Endothelial cell of umbilical vein (primary cell): ENCODE measurements around the gene DCUN1D1. TPM values are rescaled to one million over a fixed set of nuclear protein-coding genes. Genes with fewer than 3 reads are reported as not detected.

ENCODE experiments used
- BruUV-seq: library from RNA; stranded (reverse); fragments of 400-500 nt; replicated peaks from 2 replicates; lab custom pipeline; 2021; lab: Mats Ljungman, UMichigan
- CTCF ChIA-PET: fragments of 300-600, 350-600 bp; sonication (Branson Sonifier 250); formaldehyde crosslinking; loops from one replicate; lab custom pipeline; 2021; ENCODE audit warnings: antibody characterized with exemption, inconsistent platforms; lab: Charles Lee
- POLR2A ChIA-PET: fragments of 300-600, 350-600 bp; sonication (Branson Sonifier 250); formaldehyde crosslinking; loops from one replicate; lab custom pipeline; 2021; ENCODE audit warnings: antibody characterized with exemption, inconsistent platforms; lab: Charles Lee
- DNase-seq: peaks from one replicate; pipeline ENCODE4 v3.0.0-alpha.2; 2011; ENCODE audit warnings: low read depth, low spot score
- FAIRE-seq: peaks from 2 replicates; lab custom pipeline; 2011; peaks lifted over from hg19 to GRCh38; lab: Jason Lieb, UNC
- H2AFZ ChIP-seq: 2 replicates; pipeline ENCODE4 v1.6.0; 2012; ENCODE audit warnings: low read depth, low read length, control low read depth, inconsistent platforms
- H3K27ac ChIP-seq: 2 replicates; pipeline ENCODE4 v1.5.1; 2011; ENCODE audit warnings: low read depth, mild to moderate bottlenecking, control low read depth, low read length, moderate library complexity; ENCODE audit not compliant: insufficient read depth
- H3K27me3 ChIP-seq, 2 experiments: 2 replicates each; pipeline versions ENCODE4 v1.6.0 to v1.6.1; 2011; ENCODE audit warnings: low read length in 2 of 2, mixed read lengths in 1 of 2; ENCODE audit not compliant: control insufficient read depth in 2 of 2, insufficient read depth in 2 of 2
- H3K36me3 ChIP-seq, 2 experiments: 2 replicates in 1 of 2; 3 replicates in 1 of 2; pipeline ENCODE4 v1.5.1; 2011; ENCODE audit warnings: low read length in 2 of 2, mild to moderate bottlenecking in 1 of 2, moderate library complexity in 1 of 2; ENCODE audit not compliant: control insufficient read depth in 2 of 2, insufficient read depth in 2 of 2; ENCODE audit errors: extremely low read depth in 1 of 2
- H3K4me1 ChIP-seq: 3 replicates; pipeline ENCODE4 v1.5.1; 2011; ENCODE audit warnings: mild to moderate bottlenecking, low read length; ENCODE audit not compliant: control insufficient read depth, insufficient read depth; ENCODE audit errors: extremely low read depth
- H3K4me2 ChIP-seq: 2 replicates; pipeline ENCODE4 v1.6.1; 2011; ENCODE audit warnings: low read length, control low read depth, mixed read lengths; ENCODE audit not compliant: insufficient read depth
- H3K4me3 ChIP-seq, 3 experiments: fragments of 200-600 bp in 1 of 3; sonication (generic), shearing (Covaris generic) in 1 of 3; replicated peaks in 1 of 3; 2 replicates each; pipeline ENCODE4 v1.5.1; 2011 to 2016; ENCODE audit warnings: control low read depth in 3 of 3, low read length in 3 of 3, mild to moderate bottlenecking in 2 of 3, inconsistent platforms in 1 of 3, low read depth in 1 of 3, moderate library complexity in 1 of 3; ENCODE audit not compliant: insufficient read depth in 1 of 3
- H3K79me2 ChIP-seq: 2 replicates; pipeline ENCODE4 v1.6.0; 2012; ENCODE audit warnings: low read length, inconsistent platforms; ENCODE audit not compliant: control insufficient read depth, insufficient read depth
- H3K9ac ChIP-seq: replicated peaks from 2 replicates; pipeline ENCODE3; 2011; ENCODE audit warnings: low read length, control low read depth; ENCODE audit not compliant: insufficient read depth; ENCODE audit errors: extremely low read depth
- H3K9me1 ChIP-seq: replicated peaks from 3 replicates; pipeline ENCODE4 v1.6.0; 2011; ENCODE audit warnings: mild to moderate bottlenecking, low read length; ENCODE audit not compliant: control insufficient read depth, insufficient read depth; ENCODE audit errors: extremely low read depth
- H3K9me3 ChIP-seq: replicated peaks from 2 replicates; pipeline ENCODE4 v1.5.1; 2012; ENCODE audit warnings: low read length, inconsistent platforms; ENCODE audit not compliant: control insufficient read depth, insufficient read depth
- H4K20me1 ChIP-seq: replicated peaks from 2 replicates; pipeline ENCODE3; 2011; ENCODE audit warnings: mild to moderate bottlenecking, low read length; ENCODE audit not compliant: control insufficient read depth, insufficient read depth; ENCODE audit errors: extremely low read depth
- EZH2 ChIP-seq: IDR thresholded peaks from 2 replicates; pipeline ENCODE4 v1.6.1; 2012; ENCODE audit warnings: borderline replicate concordance, low read depth, mild to moderate bottlenecking, moderate library complexity, low read length, inconsistent platforms; ENCODE audit not compliant: severe bottlenecking
- FOS ChIP-seq: IDR thresholded peaks from 2 replicates; pipeline ENCODE4 v1.6.1; 2011; ENCODE audit warnings: mild to moderate bottlenecking, low read length, moderate library complexity, borderline replicate concordance; ENCODE audit not compliant: insufficient read depth
- GATA2 ChIP-seq: IDR thresholded peaks from 2 replicates; pipeline ENCODE4 v1.7.0; 2011; ENCODE audit warnings: low read depth, mild to moderate bottlenecking, moderate library complexity, mixed read lengths, low read length; ENCODE audit not compliant: insufficient read length, insufficient read depth
- JUN ChIP-seq: IDR thresholded peaks from 2 replicates; pipeline ENCODE4 v1.6.1; 2011; ENCODE audit warnings: borderline replicate concordance, low read depth; ENCODE audit not compliant: insufficient read length, insufficient read depth
- MYC ChIP-seq: IDR thresholded peaks from one replicate; pipeline ENCODE4 v1.6.1; 2011; ENCODE audit warnings: mild to moderate bottlenecking, low read depth, low read length
- POLR2A ChIP-seq: IDR thresholded peaks from 2 replicates; pipeline ENCODE4 v1.6.1; 2012; ENCODE audit warnings: low read depth, mild to moderate bottlenecking, control low read depth, low read length
- POLR2AphosphoS5 ChIP-seq: IDR thresholded peaks from 2 replicates; pipeline ENCODE4 v1.6.1; 2012; ENCODE audit warnings: low read depth, mild to moderate bottlenecking, control low read depth, low read length, moderate library complexity; ENCODE audit not compliant: insufficient read depth
- dilution Hi-C: fragments of 300-500 bp; cut with MboI; formaldehyde crosslinking; loops from one replicate; pipeline ENCODE4 v1.15.0; 2019; ENCODE audit warnings: low sequenced_read_pairs; ENCODE audit not compliant: extremely low pct_ligation_motif_present
- intact Hi-C: fragments of 100-400 bp; cut with micrococcal nuclease; formaldehyde crosslinking; loops from one replicate; pipeline ENCODE4 v1.10.0; 2022
- polyA plus RNA-seq, 4 experiments: library from polyadenylated mRNA; depleted of rRNA in 3 of 4; stranded (reverse) in 3 of 4; unstranded in 1 of 4; fragments of >200 nt; gene quantifications; 2 replicates each; pipeline versions ENCODE4 v1.2.1 to v1.2.3, GENCODE V29; 2011 to 2012; ENCODE audit warnings: missing spikeins in 1 of 4
- total RNA-seq: library from RNA; stranded (reverse); gene quantifications from 2 replicates; pipeline ENCODE4 v1.2.3, GENCODE V29; 2021
- TF ChIP-seq, protein P1 (sequence below), 2 donors: IDR thresholded peaks; 1 replicate in 1 of 2; 2 replicates in 1 of 2; pipeline ENCODE4 v1.5.1; 2011; ENCODE audit warnings: low read length in 2 of 2, mild to moderate bottlenecking in 2 of 2, moderate library complexity in 2 of 2, control low read depth in 1 of 2, inconsistent platforms in 1 of 2, low read depth in 1 of 2; ENCODE audit not compliant: insufficient read depth in 1 of 2; ENCODE audit errors: extremely low read depth in 1 of 2
- TF ChIP-seq, protein P2 (sequence below): IDR thresholded peaks from 2 replicates; pipeline ENCODE4 v1.6.1; 2011; ENCODE audit not compliant: insufficient read depth, insufficient read length

Gene DCUN1D1
- total and polyA plus RNA-seq, 2 donors (not counting 3 experiments of a cell fraction or from before 2014, with no cell fraction given), result 4.9 to 41.3 TPM

DNA sequence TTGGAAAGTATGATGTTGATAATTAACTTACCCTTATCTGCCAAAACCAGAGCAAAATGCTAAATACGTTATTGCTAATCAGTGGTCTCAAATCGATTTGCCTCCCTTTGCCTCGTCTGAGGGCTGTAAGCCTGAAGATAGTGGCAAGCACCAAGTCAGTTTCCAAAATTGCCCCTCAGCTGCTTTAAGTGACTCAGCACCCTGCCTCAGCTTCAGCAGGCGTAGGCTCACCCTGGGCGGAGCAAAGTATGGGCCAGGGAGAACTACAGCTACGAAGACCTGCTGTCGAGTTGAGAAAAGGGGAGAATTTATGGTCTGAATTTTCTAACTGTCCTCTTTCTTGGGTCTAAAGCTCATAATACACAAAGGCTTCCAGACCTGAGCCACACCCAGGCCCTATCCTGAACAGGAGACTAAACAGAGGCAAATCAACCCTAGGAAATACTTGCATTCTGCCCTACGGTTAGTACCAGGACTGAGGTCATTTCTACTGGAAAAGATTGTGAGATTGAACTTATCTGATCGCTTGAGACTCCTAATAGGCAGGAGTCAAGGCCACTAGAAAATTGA, 59.7 kb downstream of the DCUN1D1 start:
- ChIA-PET CTCF (interaction anchor here (1.7 to 2.1 kb wide), 2 partner anchors 12 to 48 kb away, joined by 4 to 7 read pairs; no protein-coding TSS in a partner anchor), POLR2A (interaction anchor here (0.6 kb wide), 1 partner anchor 10 kb away, joined by 9 read pairs; no protein-coding TSS in a partner anchor)
- H3K4me1 ChIP-seq, result no peaks in the 10 kb centered on the region
- FAIRE-seq, result no peak
- no peaks in the 10 kb centered on the region for H3K36me3 ChIP-seq
- TF ChIP-seq POLR2A, result no peak
- TF ChIP-seq GATA2, result no peak
- no peak for TF ChIP-seq JUN
- TF ChIP-seq MYC, result no peak
- TF ChIP-seq, protein P1, sequence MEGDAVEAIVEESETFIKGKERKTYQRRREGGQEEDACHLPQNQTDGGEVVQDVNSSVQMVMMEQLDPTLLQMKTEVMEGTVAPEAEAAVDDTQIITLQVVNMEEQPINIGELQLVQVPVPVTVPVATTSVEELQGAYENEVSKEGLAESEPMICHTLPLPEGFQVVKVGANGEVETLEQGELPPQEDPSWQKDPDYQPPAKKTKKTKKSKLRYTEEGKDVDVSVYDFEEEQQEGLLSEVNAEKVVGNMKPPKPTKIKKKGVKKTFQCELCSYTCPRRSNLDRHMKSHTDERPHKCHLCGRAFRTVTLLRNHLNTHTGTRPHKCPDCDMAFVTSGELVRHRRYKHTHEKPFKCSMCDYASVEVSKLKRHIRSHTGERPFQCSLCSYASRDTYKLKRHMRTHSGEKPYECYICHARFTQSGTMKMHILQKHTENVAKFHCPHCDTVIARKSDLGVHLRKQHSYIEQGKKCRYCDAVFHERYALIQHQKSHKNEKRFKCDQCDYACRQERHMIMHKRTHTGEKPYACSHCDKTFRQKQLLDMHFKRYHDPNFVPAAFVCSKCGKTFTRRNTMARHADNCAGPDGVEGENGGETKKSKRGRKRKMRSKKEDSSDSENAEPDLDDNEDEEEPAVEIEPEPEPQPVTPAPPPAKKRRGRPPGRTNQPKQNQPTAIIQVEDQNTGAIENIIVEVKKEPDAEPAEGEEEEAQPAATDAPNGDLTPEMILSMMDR (IDR thresholded peaks at IDR 0.05; ENCODE audit: extremely low read depth in 1 of 2, insufficient read depth in 1 of 2, low read depth in 1 of 2, low read length in 2 of 2), result no peak
- TF ChIP-seq EZH2, result no peak
- no peak for TF ChIP-seq POLR2AphosphoS5
- no peak for TF ChIP-seq FOS
- TF ChIP-seq, protein P2, sequence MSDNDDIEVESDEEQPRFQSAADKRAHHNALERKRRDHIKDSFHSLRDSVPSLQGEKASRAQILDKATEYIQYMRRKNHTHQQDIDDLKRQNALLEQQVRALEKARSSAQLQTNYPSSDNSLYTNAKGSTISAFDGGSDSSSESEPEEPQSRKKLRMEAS, result no peak
- no peak overlapping the region for H3K9ac ChIP-seq
- dilution Hi-C loops, result no loop called here
- no peaks in the 10 kb centered on the region for H4K20me1 ChIP-seq
- H3K27me3 ChIP-seq, result no peaks in the 10 kb centered on the region
- H2AFZ ChIP-seq, result no peak overlapping the region
- no TSS peak for BruUV-seq
- no peaks in the 10 kb centered on the region for H3K9me3 ChIP-seq
- no peak overlapping the region for H3K4me3 ChIP-seq
- intact Hi-C loops, result no loop called here
- H3K9me1 ChIP-seq, result no peaks in the 10 kb centered on the region
- no peak for DNase-seq
- no peak overlapping the region for H3K27ac ChIP-seq
- no peaks in the 10 kb centered on the region for H3K79me2 ChIP-seq
- no peak overlapping the region for H3K4me2 ChIP-seq
